Right ventricle myocardium inferior (tissue), 1 donor: ENCODE results near the gene VENTX. TPM values are rescaled to one million over a fixed set of nuclear protein-coding genes. Genes with fewer than 3 reads are reported as not detected.

Experiments used
- microRNA-seq: library from miRNA; unstranded; fragments of <30 nt; microRNA quantifications from one replicate; pipeline ENCODE4 v1.2.0, GENCODE V29; 2020
- total RNA-seq: library from RNA; stranded (reverse); fragmentation: NEBNext Ultra II Directional; extraction: Animal tissue kit (Norgen Biotek cat#: 25700); gene quantifications from one replicate; pipeline ENCODE4 v1.2.1, GENCODE V29; 2021
- donor health status: DM: no; HTN: yes; CAD: no; lungs with severe emphysema.

VENTX gene
- total RNA-seq, 1 donor from 2014 or later = 0.54 TPM

Small RNAs within 50 kb of the gene (microRNA-seq; reads per million reads assigned to microRNA genes)
- 1.8 reads per million for gene MIR202

Other genes starting within 250 kb of the VENTX start
- gene ADGRA1, start 149.9 kb upstream of the VENTX start, total RNA-seq = not detected
- not detected for gene KNDC1, start 77.6 kb upstream of the VENTX start, total RNA-seq
- not detected for gene UTF1, start 7.6 kb upstream of the VENTX start, total RNA-seq
- gene ADAM8, start 39.0 kb downstream of the VENTX start, total RNA-seq = 2.0 TPM
- 44.7 TPM for gene TUBGCP2, start 71.0 kb downstream of the VENTX start, total RNA-seq
- gene ZNF511, start 71.1 kb downstream of the VENTX start, total RNA-seq = 39.4 TPM
- gene CALY, start 99.0 kb downstream of the VENTX start, total RNA-seq = not detected
- gene PRAP1, start 109.5 kb downstream of the VENTX start, total RNA-seq = not detected
- gene FUOM, start 120.2 kb downstream of the VENTX start, total RNA-seq = 7.9 TPM
- gene ECHS1, start 135.5 kb downstream of the VENTX start, total RNA-seq = 224 TPM
- gene PAOX, start 141.4 kb downstream of the VENTX start, total RNA-seq = 3.5 TPM
- 17.8 TPM for gene MTG1, start 156.3 kb downstream of the VENTX start, total RNA-seq
- gene SPRN, start 186.8 kb downstream of the VENTX start, total RNA-seq = not detected
- 0.30 TPM for gene SCART1, start 216.1 kb downstream of the VENTX start, total RNA-seq